GM12801 (cell line): ENCODE data around the gene ABCF2.

Experiments used
- CTCF ChIP-seq: IDR thresholded peaks from one replicate; pipeline ENCODE4 v1.5.1; 2011; ENCODE audit warnings: control low read depth; ENCODE audit not compliant: insufficient read length; ENCODE audit errors: extremely low read depth

Gene ABCF2

GRCh38 chr7:151257990-151258389 lies 31.0 kb upstream of the ABCF2 start:
- no peak for TF ChIP-seq CTCF

GRCh38 chr7:151256410-151257045 lies 29.5 kb upstream of the ABCF2 start:
- no peak for TF ChIP-seq CTCF

- no peak for TF ChIP-seq CTCF
Observed at GRCh38 chr7:151255390-151255789, 28.4 kb upstream of the ABCF2 start.

- no peak for TF ChIP-seq CTCF
Observed at GRCh38 chr7:151254851-151255250, 27.8 kb upstream of the ABCF2 start.

- TF ChIP-seq CTCF, result no peak
Observed at GRCh38 chr7:151254316-151254715, 27.3 kb upstream of the ABCF2 start.

- no peak for TF ChIP-seq CTCF
Observed at GRCh38 chr7:151252961-151253711, 26.1 kb upstream of the ABCF2 start.

- no peak for TF ChIP-seq CTCF
Observed at GRCh38 chr7:151252561-151252835, 25.5 kb upstream of the ABCF2 start.
